Breast epithelium (tissue), 3 donors: Measurements from ENCODE around the gene GATM.

ENCODE experiments used
- POLR2A ChIP-seq: fragments of 450-650 bp; IDR thresholded peaks from one replicate; pipeline ENCODE4 v1.6.1; 2016; ENCODE audit warnings: antibody characterized with exemption, mild to moderate bottlenecking, moderate library complexity
- POLR2AphosphoS5 ChIP-seq, 3 donors: sonication (generic); formaldehyde crosslinking; IDR thresholded peaks; one replicate each; pipeline ENCODE4 v1.6.1; 2017; ENCODE audit warnings: antibody characterized with exemption in 3 of 3
- TF ChIP-seq, protein P1 (sequence below), 3 donors: fragments of 450-650 bp; IDR thresholded peaks; one replicate each; pipeline ENCODE4 v1.5.1; 2016 to 2017; ENCODE audit warnings: antibody characterized with exemption in 3 of 3, mild to moderate bottlenecking in 3 of 3, moderate library complexity in 3 of 3

DNA sequence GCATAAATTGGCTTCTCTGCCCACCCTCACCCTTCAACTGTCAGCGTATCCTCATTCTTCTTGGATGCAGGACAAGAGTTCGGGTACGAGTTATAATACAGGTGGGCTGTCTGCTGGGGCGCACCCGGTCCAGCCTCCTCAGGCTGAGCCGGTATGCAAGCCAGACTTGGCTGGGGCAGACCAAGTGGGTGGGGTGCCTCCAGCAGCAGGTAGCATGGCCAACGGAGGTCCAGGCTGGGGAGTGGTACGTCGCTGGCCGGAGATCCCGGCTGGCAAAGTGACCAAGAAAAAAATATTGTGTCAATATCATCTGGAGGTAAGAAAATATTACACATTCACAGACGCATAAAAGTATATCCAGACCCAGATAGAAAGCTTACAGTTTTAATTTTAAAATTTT, 45.6 kb downstream of the GATM start:
- TF ChIP-seq POLR2A, result no peak
- TF ChIP-seq, protein P1, sequence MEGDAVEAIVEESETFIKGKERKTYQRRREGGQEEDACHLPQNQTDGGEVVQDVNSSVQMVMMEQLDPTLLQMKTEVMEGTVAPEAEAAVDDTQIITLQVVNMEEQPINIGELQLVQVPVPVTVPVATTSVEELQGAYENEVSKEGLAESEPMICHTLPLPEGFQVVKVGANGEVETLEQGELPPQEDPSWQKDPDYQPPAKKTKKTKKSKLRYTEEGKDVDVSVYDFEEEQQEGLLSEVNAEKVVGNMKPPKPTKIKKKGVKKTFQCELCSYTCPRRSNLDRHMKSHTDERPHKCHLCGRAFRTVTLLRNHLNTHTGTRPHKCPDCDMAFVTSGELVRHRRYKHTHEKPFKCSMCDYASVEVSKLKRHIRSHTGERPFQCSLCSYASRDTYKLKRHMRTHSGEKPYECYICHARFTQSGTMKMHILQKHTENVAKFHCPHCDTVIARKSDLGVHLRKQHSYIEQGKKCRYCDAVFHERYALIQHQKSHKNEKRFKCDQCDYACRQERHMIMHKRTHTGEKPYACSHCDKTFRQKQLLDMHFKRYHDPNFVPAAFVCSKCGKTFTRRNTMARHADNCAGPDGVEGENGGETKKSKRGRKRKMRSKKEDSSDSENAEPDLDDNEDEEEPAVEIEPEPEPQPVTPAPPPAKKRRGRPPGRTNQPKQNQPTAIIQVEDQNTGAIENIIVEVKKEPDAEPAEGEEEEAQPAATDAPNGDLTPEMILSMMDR (IDR thresholded peaks at IDR 0.05), result no peak
- TF ChIP-seq POLR2AphosphoS5 (IDR thresholded peaks at IDR 0.05), result no peak
